GM19395 (cell line): ENCODE results near the gene TRPM4.
"Not testable (repeated sequence)": the region's sequence is repeated elsewhere in the genome, so short reads cannot be mapped to it uniquely, and the experiment has no call there.

Experiments used
- ATAC-seq: cut with Tn5 transposase; IDR thresholded peaks from one replicate; pipeline ENCODE4 v1.9.1; 2021; ENCODE audit warnings: mild to moderate bottlenecking, moderate library complexity; ENCODE audit not compliant: unreplicated experiment

Gene TRPM4

GRCh38 chr19:49186108-49186507 is 28.5 kb downstream of the TRPM4 start:
- ATAC-seq: no peak

- ATAC-seq: no peak
Observed at GRCh38 chr19:49188626-49189200, 31.1 kb downstream of the TRPM4 start.

GRCh38 chr19:49189259-49189658 is 31.7 kb downstream of the TRPM4 start:
- no peak for ATAC-seq

- ATAC-seq: no peak
Observed at GRCh38 chr19:49190781-49191180, 33.2 kb downstream of the TRPM4 start.

GRCh38 chr19:49193822-49194394 is 36.3 kb downstream of the TRPM4 start:
- ATAC-seq: no peak

- no peak for ATAC-seq
Observed at GRCh38 chr19:49194408-49194807, 36.8 kb downstream of the TRPM4 start.

GRCh38 chr19:49196527-49197240 is 39.1 kb downstream of the TRPM4 start:
- ATAC-seq: no peak

GRCh38 chr19:49200238-49200862 is 42.8 kb downstream of the TRPM4 start:
- no peak for ATAC-seq

GRCh38 chr19:49201042-49201441 is 43.5 kb downstream of the TRPM4 start:
- ATAC-seq: no peak

- no peak for ATAC-seq
Observed at GRCh38 chr19:49205114-49205513, 47.5 kb downstream of the TRPM4 start.

- not testable (repeated sequence) for ATAC-seq
Observed at GRCh38 chr19:49209502-49209901, 51.9 kb downstream of the TRPM4 start.

GRCh38 chr19:49210108-49210900 is 52.7 kb downstream of the TRPM4 start:
- no peak for ATAC-seq

GRCh38 chr19:49210901-49211451 is 53.4 kb downstream of the TRPM4 start:
- ATAC-seq: no peak

GRCh38 chr19:49212016-49212701 is 54.6 kb downstream of the TRPM4 start:
- no peak for ATAC-seq

- ATAC-seq: no peak
Observed at GRCh38 chr19:49213791-49214190, 56.2 kb downstream of the TRPM4 start.

GRCh38 chr19:49214701-49215100 is 57.1 kb downstream of the TRPM4 start:
- ATAC-seq: no peak

- ATAC-seq: no peak
Observed at GRCh38 chr19:49216071-49216470, 58.5 kb downstream of the TRPM4 start.

- no peak for ATAC-seq
Observed at GRCh38 chr19:49217382-49217781, 59.8 kb downstream of the TRPM4 start.

GRCh38 chr19:49222011-49222410 is 64.4 kb downstream of the TRPM4 start:
- ATAC-seq: no peak

- no peak for ATAC-seq
Observed at GRCh38 chr19:49222528-49222927, 64.9 kb downstream of the TRPM4 start.
